T-helper 17 cell (primary cell): ENCODE results near the gene ATP1B4. TPM values are rescaled to one million over a fixed set of nuclear protein-coding genes. Genes with fewer than 3 reads are reported as not detected.
A peak's percentile ranks its signal among the peaks of the same experiment; 100 is the strongest.

Source experiments
- ATAC-seq: fragments of 150-1000 bp; cut with Tn5 transposase; 2 replicates; pipeline ENCODE4 v1.10.0; 2021; ENCODE audit warnings: mild to moderate bottlenecking, moderate library complexity
- DNase-seq, 3 donors: peaks; one replicate each; pipeline versions ENCODE4 v3.0.0 to v3.0.0-alpha.2; 2020 to 2021
- H3K9me3 ChIP-seq: one replicate; pipeline ENCODE4 v1.7.0; 2013; ENCODE audit warnings: low read length, mild to moderate bottlenecking; ENCODE audit not compliant: control insufficient read depth, poor library complexity, severe bottlenecking
- H3K27ac Mint-ChIP-seq: one replicate; pipeline ENCODE4 v1.8.0; 2022; ENCODE audit warnings: mild to moderate bottlenecking, moderate library complexity, mixed read lengths
- H3K27me3 Mint-ChIP-seq: one replicate; pipeline ENCODE4 v1.8.0; 2022; ENCODE audit warnings: mixed read lengths
- H3K36me3 Mint-ChIP-seq: one replicate; pipeline ENCODE4 v1.8.0; 2022; ENCODE audit warnings: low read depth, mixed read lengths
- H3K4me1 Mint-ChIP-seq: one replicate; pipeline ENCODE4 v1.8.0; 2022; ENCODE audit warnings: mild to moderate bottlenecking, mixed read lengths
- H3K4me3 Mint-ChIP-seq: one replicate; pipeline ENCODE4 v1.8.0; 2022; ENCODE audit warnings: mild to moderate bottlenecking, moderate library complexity, mixed read lengths
- total RNA-seq, 4 donors: library from RNA in 2 of 4; stranded (reverse) in 2 of 4; gene quantifications; one replicate each; pipeline ENCODE4 v1.2.3 and lab custom pipeline; 2022 to 2026

The ATP1B4 gene
- total RNA-seq, 2 donors from 2014 or later = not detected

- ATAC-seq (no peak), DNase-seq (no peak)
- no peaks in the 10 kb centered on the region for H3K9me3 ChIP-seq
- H3K4me1 Mint-ChIP-seq = no peaks in the 10 kb centered on the region
- H3K27me3 Mint-ChIP-seq = peaks cover 9% of the 10 kb centered on the region
- H3K27ac Mint-ChIP-seq = no peak overlapping the region
- H3K36me3 Mint-ChIP-seq = no peaks in the 10 kb centered on the region
- no peak overlapping the region for H3K4me3 Mint-ChIP-seq
These were observed 39.4 kb downstream of the ATP1B4 start for GRCh38 chrX:120401301-120401700.

- Mint-ChIP-seq H3K36me3 (no peaks in the 10 kb centered on the region), H3K27me3 (peaks cover 9% of the 10 kb centered on the region), H3K4me1 (no peaks in the 10 kb centered on the region), H3K27ac (no peak overlapping the region), H3K4me3 (no peak overlapping the region)
- no peaks in the 10 kb centered on the region for H3K9me3 ChIP-seq
- DNase-seq (no peak), ATAC-seq (no peak)
These were observed 40.5 kb downstream of the ATP1B4 start for GRCh38 chrX:120402369-120402768.

- DNase-seq (no peak), ATAC-seq (no peak)
- peaks cover 2% of the 10 kb centered on the region for H3K36me3 Mint-ChIP-seq
- H3K27ac Mint-ChIP-seq = no peak overlapping the region
- no peaks in the 10 kb centered on the region for H3K9me3 ChIP-seq
- no peaks in the 10 kb centered on the region for H3K27me3 Mint-ChIP-seq
- H3K4me1 Mint-ChIP-seq = no peaks in the 10 kb centered on the region
- H3K4me3 Mint-ChIP-seq = no peak overlapping the region
These were observed 44.7 kb downstream of the ATP1B4 start for GRCh38 chrX:120406638-120407037.

- Mint-ChIP-seq H3K36me3 (peaks cover 2% of the 10 kb centered on the region), H3K4me1 (no peaks in the 10 kb centered on the region), H3K27ac (no peak overlapping the region), H3K4me3 (no peak overlapping the region), H3K27me3 (no peaks in the 10 kb centered on the region)
- no peaks in the 10 kb centered on the region for H3K9me3 ChIP-seq
- DNase-seq (no peak), ATAC-seq (no peak)
These were observed 46.3 kb downstream of the ATP1B4 start for GRCh38 chrX:120408168-120408567.

GRCh38 chrX:120419463-120419862 is 57.6 kb downstream of the ATP1B4 start:
- no peaks in the 10 kb centered on the region for H3K27me3 Mint-ChIP-seq
- H3K36me3 Mint-ChIP-seq = no peaks in the 10 kb centered on the region
- no peak overlapping the region for H3K4me3 Mint-ChIP-seq
- ATAC-seq (no peak), DNase-seq (no peak)
- no peaks in the 10 kb centered on the region for H3K9me3 ChIP-seq
- H3K27ac Mint-ChIP-seq = peak overlapping the region; percentile 37
- H3K4me1 Mint-ChIP-seq = peaks cover 14% of the 10 kb centered on the region

DNA sequence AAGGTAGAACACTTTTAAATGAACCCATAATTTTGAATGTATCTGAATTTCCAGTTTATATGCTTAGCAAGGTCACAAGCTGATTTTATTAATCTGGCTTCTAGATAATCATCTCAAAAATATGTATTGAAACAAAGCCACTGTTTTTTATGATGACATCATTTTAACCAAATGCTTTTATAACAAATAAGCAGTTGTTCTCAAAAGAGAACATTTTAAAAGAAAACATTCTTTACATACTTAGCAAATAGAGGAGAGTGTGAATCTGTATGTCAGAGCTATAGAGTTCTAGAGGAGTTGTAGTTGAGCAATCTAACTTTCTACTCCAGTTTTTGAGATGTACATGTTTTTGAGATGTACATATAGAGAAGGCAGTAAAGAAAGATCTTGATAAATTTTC is 64.7 kb downstream of the ATP1B4 start:
- no peaks in the 10 kb centered on the region for H3K9me3 ChIP-seq
- no peaks in the 10 kb centered on the region for H3K27me3 Mint-ChIP-seq
- H3K36me3 Mint-ChIP-seq = no peaks in the 10 kb centered on the region
- peak overlapping the region; percentile 41 for H3K27ac Mint-ChIP-seq
- peaks cover 15% of the 10 kb centered on the region for H3K4me1 Mint-ChIP-seq
- DNase-seq = no peak
- no peak overlapping the region for H3K4me3 Mint-ChIP-seq
- ATAC-seq = no peak

- Mint-ChIP-seq H3K36me3 (peaks cover 5% of the 10 kb centered on the region), H3K27ac (no peak overlapping the region), H3K4me3 (no peak overlapping the region), H3K27me3 (no peaks in the 10 kb centered on the region), H3K4me1 (peaks cover 15% of the 10 kb centered on the region)
- DNase-seq (no peak), ATAC-seq (no peak)
- H3K9me3 ChIP-seq = no peaks in the 10 kb centered on the region
These were observed 66.4 kb downstream of the ATP1B4 start for GRCh38 chrX:120428309-120428708.

DNA sequence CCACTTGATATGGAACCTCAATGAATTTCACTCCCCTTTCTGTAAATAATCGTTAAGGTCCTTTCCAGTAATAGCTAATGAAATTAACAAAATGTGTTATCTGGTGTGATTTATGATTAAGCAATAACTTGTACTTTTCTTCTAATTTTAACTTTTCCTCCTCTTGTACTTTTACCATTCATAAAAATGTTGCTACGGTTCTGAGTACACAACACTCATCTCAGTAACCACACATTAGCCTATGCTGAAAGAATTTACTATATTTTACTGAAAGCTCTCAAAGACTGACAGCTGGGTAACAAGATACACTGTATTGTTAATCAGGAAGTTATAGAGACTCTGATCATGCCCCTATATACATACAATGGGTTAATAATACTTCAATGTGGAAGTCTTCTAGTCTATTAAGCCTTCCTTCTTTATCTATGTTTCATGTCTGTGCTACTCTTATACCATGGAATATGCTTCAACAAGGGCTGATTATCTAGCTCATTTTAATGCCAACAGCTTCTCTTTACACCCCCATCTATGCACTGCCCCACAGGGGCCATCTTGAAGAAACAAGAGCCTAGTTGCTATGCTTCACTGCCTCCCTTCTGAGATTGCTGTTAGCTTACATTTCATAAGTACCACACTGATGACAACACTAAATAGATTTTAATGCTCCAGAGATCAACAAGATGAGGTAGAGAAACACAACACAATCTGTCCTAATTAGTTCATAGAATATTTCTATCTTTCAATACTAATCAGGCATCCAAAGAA is 68.1 kb downstream of the ATP1B4 start:
- H3K4me1 Mint-ChIP-seq = peaks cover 13% of the 10 kb centered on the region
- no peak overlapping the region for H3K27ac Mint-ChIP-seq
- H3K27me3 Mint-ChIP-seq = no peaks in the 10 kb centered on the region
- no peak overlapping the region for H3K4me3 Mint-ChIP-seq
- ATAC-seq (no peak), DNase-seq (no peak)
- no peaks in the 10 kb centered on the region for H3K9me3 ChIP-seq
- H3K36me3 Mint-ChIP-seq = peaks cover 5% of the 10 kb centered on the region

Other genes starting within 250 kb of the ATP1B4 start
- 1 to 10 TPM in 1 of 2 donors, under 1 TPM in 1; 0.90 to 1.1 TPM for gene RHOXF1, start 246.2 kb upstream of the ATP1B4 start, total RNA-seq
- under 1 TPM in 1 of 2 donors, not detected in 1; 0.10 TPM for gene RHOXF2, start 203.5 kb upstream of the ATP1B4 start, total RNA-seq
- 10 to 100 TPM; 20.5 to 21.5 TPM for gene ZBTB33, start 111.3 kb upstream of the ATP1B4 start, total RNA-seq
- under 1 TPM in 1 of 2 donors, not detected in 1; 0.30 TPM for gene TMEM255A, start 50.6 kb upstream of the ATP1B4 start, total RNA-seq
- gene LAMP2, start 107.2 kb downstream of the ATP1B4 start, total RNA-seq = 10 to 100 TPM; 24.9 to 26.5 TPM
- gene CUL4B, start 198.9 kb downstream of the ATP1B4 start, total RNA-seq = 10 to 100 TPM; 32.4 to 33.9 TPM
- 10 to 100 TPM; 16.2 to 19.6 TPM for gene MCTS1, start 242.0 kb downstream of the ATP1B4 start, total RNA-seq